Loucy (cell line): ENCODE data around the gene ME3.
"Not testable (repeated sequence)": the region's sequence is repeated elsewhere in the genome, so short reads cannot be mapped to it uniquely, and the experiment has no call there.

Source experiments
- H2AFZ ChIP-seq: fragments of 200-600 bp; sonication (generic); 2 replicates; pipeline ENCODE4 v1.6.0; 2016; ENCODE audit warnings: antibody characterized with exemption, mild to moderate bottlenecking, low read length, moderate library complexity
- H3F3A ChIP-seq: fragments of 200-600 bp; 2 replicates; pipeline ENCODE4 v1.6.0; 2016; ENCODE audit warnings: antibody characterized with exemption, low read depth, mild to moderate bottlenecking
- H3K27me3 ChIP-seq: fragments of 200-600 bp; sonication (generic); 2 replicates; pipeline ENCODE4 v1.6.1; 2014; ENCODE audit warnings: low read length, mild to moderate bottlenecking; ENCODE audit not compliant: insufficient read depth, poor library complexity, severe bottlenecking
- H3K36me3 ChIP-seq: fragments of 200-600 bp; sonication (generic); 2 replicates; pipeline ENCODE4 v1.6.1; 2016; ENCODE audit warnings: low read length; ENCODE audit not compliant: insufficient read depth
- H3K4me1 ChIP-seq: fragments of 200-600 bp; sonication (generic); 2 replicates; pipeline ENCODE4 v1.5.1; 2014; ENCODE audit warnings: low read length, mild to moderate bottlenecking; ENCODE audit not compliant: insufficient read depth, poor library complexity, severe bottlenecking
- H3K4me2 ChIP-seq: fragments of 200-600 bp; sonication (generic); 2 replicates; pipeline ENCODE4 v1.6.0; 2014; ENCODE audit warnings: antibody characterized with exemption, low read length, low read depth, mild to moderate bottlenecking; ENCODE audit not compliant: poor library complexity, severe bottlenecking
- H3K4me3 ChIP-seq: fragments of 200-600 bp; sonication (generic); 2 replicates; pipeline ENCODE4 v1.5.1; 2014; ENCODE audit warnings: low read length, mild to moderate bottlenecking, mixed read lengths; ENCODE audit not compliant: poor library complexity, severe bottlenecking
- H3K79me2 ChIP-seq: fragments of 200-600 bp; sonication (generic); 2 replicates; pipeline ENCODE4 v1.6.1; 2014; ENCODE audit warnings: low read length; ENCODE audit not compliant: insufficient read depth
- H3K9ac ChIP-seq: fragments of 200-600 bp; sonication (generic); 2 replicates; pipeline ENCODE4 v1.6.0; 2014; ENCODE audit warnings: mild to moderate bottlenecking, low read depth, low read length, moderate library complexity; ENCODE audit not compliant: poor library complexity, severe bottlenecking
- H3K9me2 ChIP-seq: fragments of 200-600 bp; sonication (generic); replicated peaks from 2 replicates; pipeline ENCODE4 v1.6.1; 2016; ENCODE audit warnings: low read depth, low read length, mixed read lengths
- H3K9me3 ChIP-seq: fragments of 200-600 bp; sonication (generic); 2 replicates; pipeline ENCODE4 v1.6.1; 2014; ENCODE audit warnings: mild to moderate bottlenecking, antibody characterized with exemption, low read length, low read depth; ENCODE audit not compliant: insufficient read depth
- H4K20me1 ChIP-seq: fragments of 200-600 bp; sonication (generic); 2 replicates; pipeline ENCODE4 v1.6.0; 2014; ENCODE audit warnings: antibody characterized with exemption, low read length, mild to moderate bottlenecking; ENCODE audit not compliant: insufficient read depth, poor library complexity, severe bottlenecking
- EZH2phosphoT487 ChIP-seq: fragments of 200-600 bp; IDR thresholded peaks from 2 replicates; pipeline ENCODE4 v1.6.1; 2018; ENCODE audit warnings: antibody characterized with exemption, mild to moderate bottlenecking, moderate library complexity, borderline replicate concordance
- TF ChIP-seq, protein P1 (sequence below): fragments of 200-600 bp; sonication (generic); conservative IDR thresholded peaks from 2 replicates; pipeline ENCODE4 v1.5.1; 2014; ENCODE audit warnings: mild to moderate bottlenecking, antibody characterized with exemption, low read length

The ME3 gene

DNA sequence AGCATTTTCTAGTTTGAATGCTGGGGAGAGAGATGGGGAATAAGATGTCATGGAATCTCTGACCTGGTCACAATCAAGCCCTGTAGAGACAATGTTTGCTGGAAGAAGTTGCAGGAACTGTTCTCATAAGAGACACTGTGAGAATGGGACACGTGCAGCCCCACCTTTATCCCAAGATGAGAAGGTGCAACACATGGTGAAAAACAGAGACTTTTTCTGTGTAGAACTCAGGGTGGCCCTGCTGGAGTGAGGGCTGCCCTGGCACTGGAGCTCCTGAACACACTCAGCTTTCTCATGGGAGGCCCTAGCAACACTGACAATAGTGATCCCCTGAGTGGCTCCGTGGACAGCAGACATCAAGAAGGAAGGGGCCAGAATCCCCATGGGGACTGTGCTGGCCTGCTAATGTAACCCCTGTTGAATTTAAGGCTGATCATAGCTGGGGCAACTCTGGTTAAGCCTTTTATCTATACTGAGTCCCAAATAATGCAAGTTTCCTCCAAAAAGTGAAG lies 106.6 kb downstream of the ME3 start:
- Histone ChIP-seq H3K9me3 (no peaks in the 10 kb centered on the region), H3K79me2 (no peaks in the 10 kb centered on the region), H3K9me2 (no peaks in the 10 kb centered on the region), H3K27me3 (no peaks in the 10 kb centered on the region), H3K4me3 (no peak overlapping the region), H3K36me3 (no peaks in the 10 kb centered on the region), H3K4me1 (peaks cover 7% of the 10 kb centered on the region), H3K4me2 (no peak overlapping the region), H3K9ac (no peak overlapping the region), H2AFZ (no peak overlapping the region), H4K20me1 (no peaks in the 10 kb centered on the region), H3F3A (no peaks in the 10 kb centered on the region)
- TF ChIP-seq, protein P1, sequence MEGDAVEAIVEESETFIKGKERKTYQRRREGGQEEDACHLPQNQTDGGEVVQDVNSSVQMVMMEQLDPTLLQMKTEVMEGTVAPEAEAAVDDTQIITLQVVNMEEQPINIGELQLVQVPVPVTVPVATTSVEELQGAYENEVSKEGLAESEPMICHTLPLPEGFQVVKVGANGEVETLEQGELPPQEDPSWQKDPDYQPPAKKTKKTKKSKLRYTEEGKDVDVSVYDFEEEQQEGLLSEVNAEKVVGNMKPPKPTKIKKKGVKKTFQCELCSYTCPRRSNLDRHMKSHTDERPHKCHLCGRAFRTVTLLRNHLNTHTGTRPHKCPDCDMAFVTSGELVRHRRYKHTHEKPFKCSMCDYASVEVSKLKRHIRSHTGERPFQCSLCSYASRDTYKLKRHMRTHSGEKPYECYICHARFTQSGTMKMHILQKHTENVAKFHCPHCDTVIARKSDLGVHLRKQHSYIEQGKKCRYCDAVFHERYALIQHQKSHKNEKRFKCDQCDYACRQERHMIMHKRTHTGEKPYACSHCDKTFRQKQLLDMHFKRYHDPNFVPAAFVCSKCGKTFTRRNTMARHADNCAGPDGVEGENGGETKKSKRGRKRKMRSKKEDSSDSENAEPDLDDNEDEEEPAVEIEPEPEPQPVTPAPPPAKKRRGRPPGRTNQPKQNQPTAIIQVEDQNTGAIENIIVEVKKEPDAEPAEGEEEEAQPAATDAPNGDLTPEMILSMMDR, result no peak

DNA sequence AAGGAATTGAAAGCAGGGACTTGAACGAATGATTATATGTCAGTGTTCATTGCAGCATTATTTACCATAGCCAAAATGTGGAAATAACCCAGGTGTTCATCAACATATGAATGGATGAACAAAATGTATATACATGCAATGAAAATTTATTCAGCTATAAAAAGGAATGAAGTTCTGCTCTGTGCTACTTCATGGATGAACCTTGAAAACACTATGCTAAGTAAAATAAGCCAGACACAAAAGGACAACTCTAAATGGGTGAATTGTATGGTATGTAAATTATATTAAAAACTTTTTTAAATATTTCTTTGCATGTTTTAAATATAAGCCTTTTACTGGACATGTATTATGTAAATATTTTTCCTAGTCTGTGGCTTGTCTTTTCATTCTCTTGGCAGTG lies 107.0 kb downstream of the ME3 start:
- H4K20me1 ChIP-seq, result no peaks in the 10 kb centered on the region

DNA sequence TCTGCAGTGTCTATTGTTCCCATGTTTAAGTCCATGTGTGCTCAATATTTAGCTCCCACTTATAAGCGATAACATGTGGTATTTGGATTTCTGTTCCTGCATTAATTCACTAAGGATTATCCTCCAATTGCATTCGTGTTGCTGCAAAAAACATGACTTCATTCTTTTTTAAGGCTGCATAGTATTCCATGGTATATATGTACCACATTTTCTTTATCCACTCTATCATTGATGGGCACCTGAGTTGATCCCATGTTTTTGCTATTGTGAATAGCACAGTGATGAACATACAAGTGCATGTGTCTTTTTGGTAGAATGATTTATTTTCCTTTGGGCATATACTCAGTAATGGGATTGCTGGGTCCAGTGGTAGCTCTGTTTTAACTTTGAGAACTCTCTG lies 109.6 kb downstream of the ME3 start:
- H2AFZ ChIP-seq, H3K36me3 ChIP-seq, H3F3A ChIP-seq, H3K79me2 ChIP-seq, H3K4me3 ChIP-seq, H3K9me2 ChIP-seq, H3K9ac ChIP-seq, H3K9me3 ChIP-seq, H3K27me3 ChIP-seq, H3K4me1 ChIP-seq, H3K4me2 ChIP-seq, H4K20me1 ChIP-seq: not testable (repeated sequence)

More for the DNA sequence above, 107.0 kb downstream of the ME3 start:
- H3K4me3 ChIP-seq, result no peak overlapping the region
- no peaks in the 10 kb centered on the region for H3K79me2 ChIP-seq
- no peaks in the 10 kb centered on the region for H3K9me2 ChIP-seq
- H3K36me3 ChIP-seq, result no peaks in the 10 kb centered on the region
- no peaks in the 10 kb centered on the region for H3F3A ChIP-seq
- H2AFZ ChIP-seq, result no peak overlapping the region
- no peaks in the 10 kb centered on the region for H3K27me3 ChIP-seq
- H3K9ac ChIP-seq, result no peak overlapping the region
- H3K9me3 ChIP-seq, result no peaks in the 10 kb centered on the region
- peaks cover 7% of the 10 kb centered on the region for H3K4me1 ChIP-seq
- TF ChIP-seq, protein P1, result no peak
- no peak for TF ChIP-seq EZH2phosphoT487
- no peak overlapping the region for H3K4me2 ChIP-seq

- Histone ChIP-seq H3K27me3 (no peaks in the 10 kb centered on the region), H3K79me2 (no peaks in the 10 kb centered on the region), H2AFZ (no peak overlapping the region), H3K9me3 (no peaks in the 10 kb centered on the region), H3K9me2 (no peaks in the 10 kb centered on the region), H3K36me3 (peaks cover 3% of the 10 kb centered on the region; the same call in 1 of the 2 replicates), H3K9ac (no peak overlapping the region), H4K20me1 (no peaks in the 10 kb centered on the region), H3F3A (no peaks in the 10 kb centered on the region), H3K4me1 (no peaks in the 10 kb centered on the region), H3K4me3 (no peak overlapping the region), H3K4me2 (no peak overlapping the region)
- TF ChIP-seq EZH2phosphoT487, result no peak
- TF ChIP-seq, protein P1, result no peak
Measured at GRCh38 chr11:86559311-86559945, 113.0 kb downstream of the ME3 start.
